ENCODE measurements around the gene JAML.

DNA sequence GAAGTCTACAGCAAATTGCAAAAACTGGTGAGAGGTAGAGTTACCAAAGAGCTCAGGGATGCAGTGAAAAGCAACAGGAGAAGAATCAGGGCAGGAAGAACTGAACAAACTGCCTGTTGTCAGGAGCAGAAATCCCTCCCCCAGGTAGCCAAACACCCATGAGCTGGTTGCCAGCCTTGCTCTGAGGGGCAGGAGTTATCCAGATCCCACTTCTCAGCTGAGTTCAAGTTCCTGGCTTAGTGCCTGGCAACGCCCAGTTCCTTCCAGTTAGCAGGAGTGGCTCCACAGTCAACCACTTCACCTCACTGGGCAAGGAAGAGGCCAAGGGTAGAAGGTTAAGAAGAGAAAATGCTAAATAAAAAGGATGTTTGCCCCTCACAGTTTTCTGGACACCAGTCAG lies 41.1 kb upstream of the JAML start:
- TF ChIP-seq, protein P1, sequence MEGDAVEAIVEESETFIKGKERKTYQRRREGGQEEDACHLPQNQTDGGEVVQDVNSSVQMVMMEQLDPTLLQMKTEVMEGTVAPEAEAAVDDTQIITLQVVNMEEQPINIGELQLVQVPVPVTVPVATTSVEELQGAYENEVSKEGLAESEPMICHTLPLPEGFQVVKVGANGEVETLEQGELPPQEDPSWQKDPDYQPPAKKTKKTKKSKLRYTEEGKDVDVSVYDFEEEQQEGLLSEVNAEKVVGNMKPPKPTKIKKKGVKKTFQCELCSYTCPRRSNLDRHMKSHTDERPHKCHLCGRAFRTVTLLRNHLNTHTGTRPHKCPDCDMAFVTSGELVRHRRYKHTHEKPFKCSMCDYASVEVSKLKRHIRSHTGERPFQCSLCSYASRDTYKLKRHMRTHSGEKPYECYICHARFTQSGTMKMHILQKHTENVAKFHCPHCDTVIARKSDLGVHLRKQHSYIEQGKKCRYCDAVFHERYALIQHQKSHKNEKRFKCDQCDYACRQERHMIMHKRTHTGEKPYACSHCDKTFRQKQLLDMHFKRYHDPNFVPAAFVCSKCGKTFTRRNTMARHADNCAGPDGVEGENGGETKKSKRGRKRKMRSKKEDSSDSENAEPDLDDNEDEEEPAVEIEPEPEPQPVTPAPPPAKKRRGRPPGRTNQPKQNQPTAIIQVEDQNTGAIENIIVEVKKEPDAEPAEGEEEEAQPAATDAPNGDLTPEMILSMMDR (IDR thresholded peaks at IDR 0.05), result no peak
- TF ChIP-seq POLR2A (IDR thresholded peaks at IDR 0.05) (peak; percentile 45), POLR2AphosphoS5 (IDR thresholded peaks at IDR 0.05) (peak in 1 of 3 donors; percentile 75)
